Measurements from ENCODE around the gene RALGAPA2. TPM values are rescaled to one million over a fixed set of nuclear protein-coding genes. Genes with fewer than 3 reads are reported as not detected.
A peak's percentile ranks its signal among the peaks of the same experiment; 100 is the strongest.

RALGAPA2 gene
- total and polyA plus RNA-seq, 2 of the 13 experiments (the other 11 are each of a cell fraction or from before 2014, with no cell fraction given), result 13.8 to 17.7 TPM

- Histone ChIP-seq H3K79me2 (ENCODE audit: insufficient read depth, low read length) (no peaks in the 10 kb centered on the region), H3K9ac (ENCODE audit: insufficient read depth, low read depth, low read length) (no peak overlapping the region), H3K4me2 (ENCODE audit: low read depth, low read length) (no peak overlapping the region), H3K4me3 (replicated peaks in 1 of 3; ENCODE audit: insufficient read depth in 1 of 3, low read depth in 2 of 3, low read length in 3 of 3) (no peak overlapping the region), H4K20me1 (ENCODE audit: insufficient read depth, low read length) (no peaks in the 10 kb centered on the region), H3K27me3 (ENCODE audit: control insufficient read depth in 1 of 2, insufficient read depth in 2 of 2, low read length in 2 of 2) (no peaks in the 10 kb centered on the region), H3K9me3 (ENCODE audit: low read length) (no peaks in the 10 kb centered on the region), H3K4me1 (ENCODE audit: insufficient read depth, low read length) (peaks cover 15% of the 10 kb centered on the region), H3K36me3 (replicated peaks in 1 of 2; ENCODE audit: control insufficient read depth in 1 of 2, insufficient read depth in 2 of 2, low read length in 2 of 2) (peaks cover 10 to 26% of the 10 kb centered on the region in 2 experiments), H2AFZ (ENCODE audit: low read length) (no peak overlapping the region), H3K27ac (ENCODE audit: extremely low read length, insufficient read depth, low read length) (no peak overlapping the region)
- WGBS (ENCODE audit: low lambda C conversion rate), result 97% methylated on average over 2 of the region's 2 CpGs
- FAIRE-seq (no peak), DNase-seq (ENCODE audit: low spot score) (no peak), ATAC-seq (no peak)
- POLR2A ChIA-PET, result no interaction called here
- CTCF ChIA-PET (ENCODE audit: low intra/inter-chr PET ratio, low total read pairs), result no interaction called here
- no TSS peak for BruUV-seq (replicated peaks)
- intact Hi-C loops (cut with micrococcal nuclease; ENCODE audit: unreplicated experiment), result no loop called here
- in situ Hi-C loops (cut with HindIII; ENCODE audit: extremely low pct_ligation_motif_present, low pct_unique_long_range_greater_than_20kb), result no loop called here
- TF ChIP-seq MAFK (conservative IDR thresholded peaks at IDR 0.05 in 1 of 2, IDR thresholded peaks at IDR 0.05 in 1 of 2; ENCODE audit: low read length in 2 of 2), result peak; percentile 97 to 99
- no peak for TF ChIP-seq PRDM15 (CRISPR knock-in tag; IDR thresholded peaks at IDR 0.05)
- TF ChIP-seq SMAD1 (CRISPR knock-in tag; IDR thresholded peaks at IDR 0.05; ENCODE audit: borderline replicate concordance, low read depth), result no peak
- peak; percentile 97 for TF ChIP-seq MAFF (IDR thresholded peaks at IDR 0.05; ENCODE audit: low read depth, low read length)
These were observed 133.6 kb downstream of the RALGAPA2 start for GRCh38 chr20:20578838-20579237.

GRCh38 chr20:20573797-20574196 lies 138.6 kb downstream of the RALGAPA2 start:
- no TSS peak for BruUV-seq (replicated peaks)
- intact Hi-C loops (cut with micrococcal nuclease; ENCODE audit: unreplicated experiment), result no loop called here
- WGBS (ENCODE audit: low lambda C conversion rate), result 77% methylated on average over 2 of the region's 2 CpGs
- Histone ChIP-seq H3K9me3 (ENCODE audit: low read length) (no peaks in the 10 kb centered on the region), H3K4me1 (ENCODE audit: insufficient read depth, low read length) (peaks cover 11% of the 10 kb centered on the region), H3K9ac (ENCODE audit: insufficient read depth, low read depth, low read length) (no peak overlapping the region), H4K20me1 (ENCODE audit: insufficient read depth, low read length) (no peaks in the 10 kb centered on the region), H3K4me3 (replicated peaks in 1 of 3; ENCODE audit: insufficient read depth in 1 of 3, low read depth in 2 of 3, low read length in 3 of 3) (no peak overlapping the region), H3K27me3 (ENCODE audit: control insufficient read depth in 1 of 2, insufficient read depth in 2 of 2, low read length in 2 of 2) (no peaks in the 10 kb centered on the region), H3K36me3 (replicated peaks in 1 of 2; ENCODE audit: control insufficient read depth in 1 of 2, insufficient read depth in 2 of 2, low read length in 2 of 2) (peaks cover 5 to 11% of the 10 kb centered on the region in 2 experiments; a peak in 4 of 5 replicates), H3K79me2 (ENCODE audit: insufficient read depth, low read length) (no peaks in the 10 kb centered on the region), H2AFZ (ENCODE audit: low read length) (no peak overlapping the region), H3K4me2 (ENCODE audit: low read depth, low read length) (no peak overlapping the region), H3K27ac (ENCODE audit: extremely low read length, insufficient read depth, low read length) (no peak overlapping the region)
- no peak for DNase-seq (ENCODE audit: low spot score)
- ChIA-PET CTCF (ENCODE audit: low intra/inter-chr PET ratio, low total read pairs) (no interaction called here), POLR2A (no interaction called here)
- in situ Hi-C loops (cut with HindIII; ENCODE audit: extremely low pct_ligation_motif_present, low pct_unique_long_range_greater_than_20kb), result no loop called here
- ATAC-seq, result no peak
- TF ChIP-seq CSRNP1 (CRISPR knock-in tag; IDR thresholded peaks at IDR 0.05) (no peak), NRL (CRISPR knock-in tag; IDR thresholded peaks at IDR 0.05; ENCODE audit: borderline replicate concordance) (no peak), FOXA1 (IDR thresholded peaks at IDR 0.05) (peak; percentile 65; the same call in 1 of the 2 replicates), FOXA1 (CRISPR knock-in tag; IDR thresholded peaks at IDR 0.05) (no peak)
- no peak for FAIRE-seq

Data from HepG2 (cell line).